ENCODE measurements around the gene GBX2. TPM values are rescaled to one million over a fixed set of nuclear protein-coding genes. Genes with fewer than 3 reads are reported as not detected.

Gene GBX2
- total and polyA plus RNA-seq, 2 experiments from 2014 or later, result 0.99 to 1.3 TPM

DNA sequence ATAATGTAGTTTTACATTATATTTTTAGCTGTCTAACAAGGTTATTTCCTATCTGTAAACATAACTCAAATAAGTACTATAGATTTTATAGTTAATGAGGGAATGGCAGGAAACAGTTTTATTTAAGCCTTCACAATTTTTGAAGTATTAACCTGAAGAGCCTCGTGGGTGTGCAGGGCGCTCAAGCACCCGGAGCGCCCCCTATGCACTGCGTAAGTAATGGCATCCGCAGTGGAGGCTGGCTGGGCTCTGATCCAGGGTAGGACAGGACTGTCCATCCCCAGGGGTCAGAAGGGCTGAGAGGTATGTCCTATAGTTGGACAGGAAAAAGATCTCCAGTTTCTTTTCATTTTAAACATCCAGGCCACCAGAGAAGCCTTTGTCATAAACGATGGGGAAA, 8.2 kb upstream of the GBX2 start:
- Mint-ChIP-seq H3K4me1 (peaks cover 60% of the 10 kb centered on the region), H3K36me3 (ENCODE audit: low read depth) (no peaks in the 10 kb centered on the region), H3K27me3 (ENCODE audit: insufficient read depth, low read depth, poor library complexity) (peaks cover 80% of the 10 kb centered on the region), H3K27ac (no peak overlapping the region), H3K9me3 (no peaks in the 10 kb centered on the region; the same call in 2 of the 3 replicates), H3K4me3 (no peak overlapping the region)
- TF ChIP-seq POLR2AphosphoS5 (IDR thresholded peaks at IDR 0.05; ENCODE audit: low read depth), result no peak
- TF ChIP-seq JUNB (IDR thresholded peaks at IDR 0.05; ENCODE audit: unreplicated experiment), result no peak
- no peak for TF ChIP-seq ETS1 (IDR thresholded peaks at IDR 0.05)
- peak; percentile 14 for TF ChIP-seq EZH2 (IDR thresholded peaks at IDR 0.05; ENCODE audit: low read depth, unreplicated experiment)
- TF ChIP-seq ZNF114 (CRISPR knock-in tag; IDR thresholded peaks at IDR 0.05), result no peak
- no peak for TF ChIP-seq NANOG (IDR thresholded peaks at IDR 0.05; ENCODE audit: borderline replicate concordance)
- TF ChIP-seq, protein P1, sequence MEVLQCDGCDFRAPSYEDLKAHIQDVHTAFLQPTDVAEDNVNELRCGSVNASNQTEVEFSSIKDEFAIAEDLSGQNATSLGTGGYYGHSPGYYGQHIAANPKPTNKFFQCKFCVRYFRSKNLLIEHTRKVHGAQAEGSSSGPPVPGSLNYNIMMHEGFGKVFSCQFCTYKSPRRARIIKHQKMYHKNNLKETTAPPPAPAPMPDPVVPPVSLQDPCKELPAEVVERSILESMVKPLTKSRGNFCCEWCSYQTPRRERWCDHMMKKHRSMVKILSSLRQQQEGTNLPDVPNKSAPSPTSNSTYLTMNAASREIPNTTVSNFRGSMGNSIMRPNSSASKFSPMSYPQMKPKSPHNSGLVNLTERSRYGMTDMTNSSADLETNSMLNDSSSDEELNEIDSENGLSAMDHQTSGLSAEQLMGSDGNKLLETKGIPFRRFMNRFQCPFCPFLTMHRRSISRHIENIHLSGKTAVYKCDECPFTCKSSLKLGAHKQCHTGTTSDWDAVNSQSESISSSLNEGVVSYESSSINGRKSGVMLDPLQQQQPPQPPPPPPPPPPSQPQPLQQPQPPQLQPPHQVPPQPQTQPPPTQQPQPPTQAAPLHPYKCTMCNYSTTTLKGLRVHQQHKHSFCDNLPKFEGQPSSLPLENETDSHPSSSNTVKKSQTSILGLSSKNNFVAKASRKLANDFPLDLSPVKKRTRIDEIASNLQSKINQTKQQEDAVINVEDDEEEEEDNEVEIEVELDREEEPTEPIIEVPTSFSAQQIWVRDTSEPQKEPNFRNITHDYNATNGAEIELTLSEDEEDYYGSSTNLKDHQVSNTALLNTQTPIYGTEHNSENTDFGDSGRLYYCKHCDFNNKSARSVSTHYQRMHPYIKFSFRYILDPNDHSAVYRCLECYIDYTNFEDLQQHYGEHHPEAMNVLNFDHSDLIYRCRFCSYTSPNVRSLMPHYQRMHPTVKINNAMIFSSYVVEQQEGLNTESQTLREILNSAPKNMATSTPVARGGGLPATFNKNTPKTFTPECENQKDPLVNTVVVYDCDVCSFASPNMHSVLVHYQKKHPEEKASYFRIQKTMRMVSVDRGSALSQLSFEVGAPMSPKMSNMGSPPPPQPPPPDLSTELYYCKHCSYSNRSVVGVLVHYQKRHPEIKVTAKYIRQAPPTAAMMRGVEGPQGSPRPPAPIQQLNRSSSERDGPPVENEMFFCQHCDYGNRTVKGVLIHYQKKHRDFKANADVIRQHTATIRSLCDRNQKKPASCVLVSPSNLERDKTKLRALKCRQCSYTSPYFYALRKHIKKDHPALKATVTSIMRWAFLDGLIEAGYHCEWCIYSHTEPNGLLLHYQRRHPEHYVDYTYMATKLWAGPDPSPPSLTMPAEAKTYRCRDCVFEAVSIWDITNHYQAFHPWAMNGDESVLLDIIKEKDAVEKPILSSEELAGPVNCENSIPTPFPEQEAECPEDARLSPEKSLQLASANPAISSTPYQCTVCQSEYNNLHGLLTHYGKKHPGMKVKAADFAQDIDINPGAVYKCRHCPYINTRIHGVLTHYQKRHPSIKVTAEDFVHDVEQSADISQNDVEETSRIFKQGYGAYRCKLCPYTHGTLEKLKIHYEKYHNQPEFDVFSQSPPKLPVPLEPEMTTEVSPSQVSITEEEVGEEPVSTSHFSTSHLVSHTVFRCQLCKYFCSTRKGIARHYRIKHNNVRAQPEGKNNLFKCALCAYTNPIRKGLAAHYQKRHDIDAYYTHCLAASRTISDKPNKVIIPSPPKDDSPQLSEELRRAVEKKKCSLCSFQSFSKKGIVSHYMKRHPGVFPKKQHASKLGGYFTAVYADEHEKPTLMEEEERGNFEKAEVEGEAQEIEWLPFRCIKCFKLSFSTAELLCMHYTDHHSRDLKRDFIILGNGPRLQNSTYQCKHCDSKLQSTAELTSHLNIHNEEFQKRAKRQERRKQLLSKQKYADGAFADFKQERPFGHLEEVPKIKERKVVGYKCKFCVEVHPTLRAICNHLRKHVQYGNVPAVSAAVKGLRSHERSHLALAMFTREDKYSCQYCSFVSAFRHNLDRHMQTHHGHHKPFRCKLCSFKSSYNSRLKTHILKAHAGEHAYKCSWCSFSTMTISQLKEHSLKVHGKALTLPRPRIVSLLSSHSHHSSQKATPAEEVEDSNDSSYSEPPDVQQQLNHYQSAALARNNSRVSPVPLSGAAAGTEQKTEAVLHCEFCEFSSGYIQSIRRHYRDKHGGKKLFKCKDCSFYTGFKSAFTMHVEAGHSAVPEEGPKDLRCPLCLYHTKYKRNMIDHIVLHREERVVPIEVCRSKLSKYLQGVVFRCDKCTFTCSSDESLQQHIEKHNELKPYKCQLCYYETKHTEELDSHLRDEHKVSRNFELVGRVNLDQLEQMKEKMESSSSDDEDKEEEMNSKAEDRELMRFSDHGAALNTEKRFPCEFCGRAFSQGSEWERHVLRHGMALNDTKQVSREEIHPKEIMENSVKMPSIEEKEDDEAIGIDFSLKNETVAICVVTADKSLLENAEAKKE (CRISPR knock-in tag; IDR thresholded peaks at IDR 0.05), result no peak
- TF ChIP-seq, protein P2, sequence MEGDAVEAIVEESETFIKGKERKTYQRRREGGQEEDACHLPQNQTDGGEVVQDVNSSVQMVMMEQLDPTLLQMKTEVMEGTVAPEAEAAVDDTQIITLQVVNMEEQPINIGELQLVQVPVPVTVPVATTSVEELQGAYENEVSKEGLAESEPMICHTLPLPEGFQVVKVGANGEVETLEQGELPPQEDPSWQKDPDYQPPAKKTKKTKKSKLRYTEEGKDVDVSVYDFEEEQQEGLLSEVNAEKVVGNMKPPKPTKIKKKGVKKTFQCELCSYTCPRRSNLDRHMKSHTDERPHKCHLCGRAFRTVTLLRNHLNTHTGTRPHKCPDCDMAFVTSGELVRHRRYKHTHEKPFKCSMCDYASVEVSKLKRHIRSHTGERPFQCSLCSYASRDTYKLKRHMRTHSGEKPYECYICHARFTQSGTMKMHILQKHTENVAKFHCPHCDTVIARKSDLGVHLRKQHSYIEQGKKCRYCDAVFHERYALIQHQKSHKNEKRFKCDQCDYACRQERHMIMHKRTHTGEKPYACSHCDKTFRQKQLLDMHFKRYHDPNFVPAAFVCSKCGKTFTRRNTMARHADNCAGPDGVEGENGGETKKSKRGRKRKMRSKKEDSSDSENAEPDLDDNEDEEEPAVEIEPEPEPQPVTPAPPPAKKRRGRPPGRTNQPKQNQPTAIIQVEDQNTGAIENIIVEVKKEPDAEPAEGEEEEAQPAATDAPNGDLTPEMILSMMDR (conservative IDR thresholded peaks at IDR 0.05; ENCODE audit: low read depth in 2 of 2), result peak; percentile 89 to 97
- TF ChIP-seq, protein P3, sequence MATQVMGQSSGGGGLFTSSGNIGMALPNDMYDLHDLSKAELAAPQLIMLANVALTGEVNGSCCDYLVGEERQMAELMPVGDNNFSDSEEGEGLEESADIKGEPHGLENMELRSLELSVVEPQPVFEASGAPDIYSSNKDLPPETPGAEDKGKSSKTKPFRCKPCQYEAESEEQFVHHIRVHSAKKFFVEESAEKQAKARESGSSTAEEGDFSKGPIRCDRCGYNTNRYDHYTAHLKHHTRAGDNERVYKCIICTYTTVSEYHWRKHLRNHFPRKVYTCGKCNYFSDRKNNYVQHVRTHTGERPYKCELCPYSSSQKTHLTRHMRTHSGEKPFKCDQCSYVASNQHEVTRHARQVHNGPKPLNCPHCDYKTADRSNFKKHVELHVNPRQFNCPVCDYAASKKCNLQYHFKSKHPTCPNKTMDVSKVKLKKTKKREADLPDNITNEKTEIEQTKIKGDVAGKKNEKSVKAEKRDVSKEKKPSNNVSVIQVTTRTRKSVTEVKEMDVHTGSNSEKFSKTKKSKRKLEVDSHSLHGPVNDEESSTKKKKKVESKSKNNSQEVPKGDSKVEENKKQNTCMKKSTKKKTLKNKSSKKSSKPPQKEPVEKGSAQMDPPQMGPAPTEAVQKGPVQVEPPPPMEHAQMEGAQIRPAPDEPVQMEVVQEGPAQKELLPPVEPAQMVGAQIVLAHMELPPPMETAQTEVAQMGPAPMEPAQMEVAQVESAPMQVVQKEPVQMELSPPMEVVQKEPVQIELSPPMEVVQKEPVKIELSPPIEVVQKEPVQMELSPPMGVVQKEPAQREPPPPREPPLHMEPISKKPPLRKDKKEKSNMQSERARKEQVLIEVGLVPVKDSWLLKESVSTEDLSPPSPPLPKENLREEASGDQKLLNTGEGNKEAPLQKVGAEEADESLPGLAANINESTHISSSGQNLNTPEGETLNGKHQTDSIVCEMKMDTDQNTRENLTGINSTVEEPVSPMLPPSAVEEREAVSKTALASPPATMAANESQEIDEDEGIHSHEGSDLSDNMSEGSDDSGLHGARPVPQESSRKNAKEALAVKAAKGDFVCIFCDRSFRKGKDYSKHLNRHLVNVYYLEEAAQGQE (IDR thresholded peaks at IDR 0.05; ENCODE audit: unreplicated experiment), result no peak
- TF ChIP-seq STAT1 (IDR thresholded peaks at IDR 0.05; ENCODE audit: unreplicated experiment), result no peak
- no peak for TF ChIP-seq EZH2phosphoT487 (IDR thresholded peaks at IDR 0.05; ENCODE audit: unreplicated experiment)
- H3K27me3 ChIP-seq (ENCODE audit: insufficient read depth), result peaks cover 91% of the 10 kb centered on the region
- no peak overlapping the region for H2AFZ ChIP-seq
- no peak overlapping the region for H3K27ac ChIP-seq (ENCODE audit: low read depth)
- H3F3A ChIP-seq (replicated peaks; ENCODE audit: low read depth), result peaks cover 16% of the 10 kb centered on the region; the same call in 1 of the 2 replicates
- peak; percentile 10 for ATAC-seq
- H3K4me3 ChIP-seq, result no peak overlapping the region
- H3K4me1 ChIP-seq (ENCODE audit: insufficient read depth), result peaks cover 54% of the 10 kb centered on the region
- DNase-seq (ENCODE audit: low spot score), result peak; percentile 81
- H3K79me2 ChIP-seq (replicated peaks; ENCODE audit: insufficient read depth), result no peaks in the 10 kb centered on the region
- H3K9me2 ChIP-seq (ENCODE audit: insufficient read depth), result no peaks in the 10 kb centered on the region
- H4K20me1 ChIP-seq (replicated peaks; ENCODE audit: insufficient read depth), result peaks cover 3% of the 10 kb centered on the region; the same call in 1 of the 2 replicates
- H3K36me3 ChIP-seq (ENCODE audit: insufficient read depth), result no peaks in the 10 kb centered on the region
- H3K4me2 ChIP-seq, result no peak overlapping the region
